ENCODE results near the gene PREPL. TPM values are rescaled to one million over a fixed set of nuclear protein-coding genes. Genes with fewer than 3 reads are reported as not detected.

Gene PREPL
- total and polyA plus RNA-seq, 2 of the 13 experiments (the other 11 are each of a cell fraction or from before 2014, with no cell fraction given) = 19.7 to 34.3 TPM

GRCh38 chr2:44267796-44268648 is 93.3 kb downstream of the PREPL start:
- Histone ChIP-seq H4K20me1 (ENCODE audit: insufficient read depth, low read length) (no peaks in the 10 kb centered on the region), H3K4me1 (ENCODE audit: insufficient read depth, low read length) (no peaks in the 10 kb centered on the region), H3K36me3 (replicated peaks in 1 of 2; ENCODE audit: control insufficient read depth in 1 of 2, insufficient read depth in 2 of 2, low read length in 2 of 2) (no peaks in the 10 kb centered on the region), H3K27ac (ENCODE audit: extremely low read length, insufficient read depth, low read length) (no peak overlapping the region), H3K4me3 (replicated peaks in 1 of 3; ENCODE audit: insufficient read depth in 1 of 3, low read depth in 2 of 3, low read length in 3 of 3) (no peak overlapping the region), H3K79me2 (ENCODE audit: insufficient read depth, low read length) (no peaks in the 10 kb centered on the region), H3K27me3 (ENCODE audit: control insufficient read depth in 1 of 2, insufficient read depth in 2 of 2, low read length in 2 of 2) (no peaks in the 10 kb centered on the region; a peak in 1 of 5 replicates), H2AFZ (ENCODE audit: low read length) (no peak overlapping the region), H3K4me2 (ENCODE audit: low read depth, low read length) (no peak overlapping the region), H3K9ac (ENCODE audit: insufficient read depth, low read depth, low read length) (no peak overlapping the region), H3K9me3 (ENCODE audit: low read length) (no peaks in the 10 kb centered on the region)
- CTCF ChIA-PET (ENCODE audit: low intra/inter-chr PET ratio, low total read pairs) = no interaction called here
- in situ Hi-C loops (cut with HindIII; ENCODE audit: extremely low pct_ligation_motif_present, low pct_unique_long_range_greater_than_20kb) (no loop called here), intact Hi-C loops (cut with micrococcal nuclease; ENCODE audit: unreplicated experiment) (no loop called here)
- WGBS (ENCODE audit: low lambda C conversion rate) = 34% methylated on average over 7 of the region's 7 CpGs
- no TSS peak for BruUV-seq (replicated peaks)
- FAIRE-seq (no peak), ATAC-seq (no peak), DNase-seq (ENCODE audit: low spot score) (no peak)
- POLR2A ChIA-PET = no interaction called here
- TF ChIP-seq CREB1 (IDR thresholded peaks at IDR 0.05) = peak; percentile 96
- no peak for TF ChIP-seq CREB1 (CRISPR knock-in tag; IDR thresholded peaks at IDR 0.05)
- no peak for TF ChIP-seq MYPOP (CRISPR knock-in tag; IDR thresholded peaks at IDR 0.05)
- TF ChIP-seq ATF7 (IDR thresholded peaks at IDR 0.05) = peak; percentile 99
- TF ChIP-seq ATF7 (CRISPR knock-in tag; IDR thresholded peaks at IDR 0.05) = no peak

Other genes starting within 250 kb of the PREPL start
- 24.4 and 33.6 TPM in 2 replicates for gene PPM1B, start 192.6 kb downstream of the PREPL start, total RNA-seq (2016; rRNA removed; fragmentation: Illumina TruSeq; extraction: Trizol)
- 24.7 and 25.0 TPM in 2 replicates for gene PPM1B, start 192.6 kb downstream of the PREPL start, polyA plus RNA-seq (2011; rRNA removed)
- not detected in 2 replicates for gene SLC3A1, start 86.0 kb downstream of the PREPL start, total RNA-seq (2016; rRNA removed; fragmentation: Illumina TruSeq; extraction: Trizol)
- 0.15 and 0.18 TPM in 2 replicates for gene SLC3A1, start 86.0 kb downstream of the PREPL start, polyA plus RNA-seq (2011; rRNA removed)
- 15.3 and 20.8 TPM in 2 replicates for gene CAMKMT, start 453 bp upstream of the PREPL start, total RNA-seq (2016; rRNA removed; fragmentation: Illumina TruSeq; extraction: Trizol)
- gene CAMKMT, start 453 bp upstream of the PREPL start, polyA plus RNA-seq (2011; rRNA removed) = 4.9 and 6.9 TPM in 2 replicates